ENCODE data around the gene RCAN3.
"Not testable (repeated sequence)": the region's sequence is repeated elsewhere in the genome, so short reads cannot be mapped to it uniquely, and the experiment has no call there.

RCAN3 gene

GRCh38 chr1:24503059-24503751, 569 bp downstream of the RCAN3 start:
- Histone ChIP-seq H3K4me3 (ENCODE audit: low read depth in 1 of 2, low read length in 2 of 2) (peak overlapping the region; percentile 53 to 68), H3K27ac (ENCODE audit: low read depth, low read length) (peak overlapping the region; percentile 57), H3K9ac (ENCODE audit: low read length) (peak overlapping the region; percentile 17), H3K27me3 (ENCODE audit: control insufficient read depth in 1 of 2, insufficient read depth in 2 of 2, low read length in 2 of 2) (no peaks in the 10 kb centered on the region), H3K36me3 (ENCODE audit: insufficient read depth, low read length) (no peaks in the 10 kb centered on the region), H3K9me3 (ENCODE audit: low read length) (no peaks in the 10 kb centered on the region), H3K4me1 (ENCODE audit: insufficient read depth, low read length) (peaks cover 9% of the 10 kb centered on the region)

- peak overlapping the region; percentile 17 for H3K9ac ChIP-seq (ENCODE audit: low read length)
These were observed 1.4 kb downstream of the RCAN3 start for GRCh38 chr1:24503870-24504523.

GRCh38 chr1:24504560-24504959, 1.9 kb downstream of the RCAN3 start:
- H3K9ac ChIP-seq (ENCODE audit: low read length), result no peak overlapping the region
- no peak overlapping the region for H3K4me3 ChIP-seq (ENCODE audit: low read depth in 1 of 2, low read length in 2 of 2)
- H3K27ac ChIP-seq (ENCODE audit: low read depth, low read length), result no peak overlapping the region
- H3K36me3 ChIP-seq (ENCODE audit: insufficient read depth, low read length), result no peaks in the 10 kb centered on the region
- no peaks in the 10 kb centered on the region for H3K9me3 ChIP-seq (ENCODE audit: low read length)
- H3K4me1 ChIP-seq (ENCODE audit: insufficient read depth, low read length), result peaks cover 9% of the 10 kb centered on the region
- H3K27me3 ChIP-seq (ENCODE audit: control insufficient read depth in 1 of 2, insufficient read depth in 2 of 2, low read length in 2 of 2), result no peaks in the 10 kb centered on the region

More at GRCh38 chr1:24503870-24504523, 1.4 kb downstream of the RCAN3 start:
- peak overlapping the region in 1 of 2 donors; percentile 53 for H3K4me3 ChIP-seq (ENCODE audit: low read depth in 1 of 2, low read length in 2 of 2)
- peaks cover 9% of the 10 kb centered on the region for H3K4me1 ChIP-seq (ENCODE audit: insufficient read depth, low read length)
- no peaks in the 10 kb centered on the region for H3K36me3 ChIP-seq (ENCODE audit: insufficient read depth, low read length)
- no peaks in the 10 kb centered on the region for H3K27me3 ChIP-seq (ENCODE audit: control insufficient read depth in 1 of 2, insufficient read depth in 2 of 2, low read length in 2 of 2)
- no peaks in the 10 kb centered on the region for H3K9me3 ChIP-seq (ENCODE audit: low read length)
- no peak overlapping the region for H3K27ac ChIP-seq (ENCODE audit: low read depth, low read length)

- Histone ChIP-seq H3K27ac (ENCODE audit: low read depth, low read length) (no peak overlapping the region), H3K9ac (ENCODE audit: low read length) (no peak overlapping the region), H3K4me1 (ENCODE audit: insufficient read depth, low read length) (peaks cover 9% of the 10 kb centered on the region), H3K36me3 (ENCODE audit: insufficient read depth, low read length) (no peaks in the 10 kb centered on the region), H3K27me3 (ENCODE audit: control insufficient read depth in 1 of 2, insufficient read depth in 2 of 2, low read length in 2 of 2) (no peaks in the 10 kb centered on the region), H3K4me3 (ENCODE audit: low read depth in 1 of 2, low read length in 2 of 2) (no peak overlapping the region), H3K9me3 (ENCODE audit: low read length) (no peaks in the 10 kb centered on the region)
These were observed 3.2 kb downstream of the RCAN3 start for GRCh38 chr1:24505816-24506215.

- no peak overlapping the region for H3K4me3 ChIP-seq (ENCODE audit: low read depth in 1 of 2, low read length in 2 of 2)
- no peak overlapping the region for H3K27ac ChIP-seq (ENCODE audit: low read depth, low read length)
- H3K36me3 ChIP-seq (ENCODE audit: insufficient read depth, low read length), result no peaks in the 10 kb centered on the region
- no peak overlapping the region for H3K9ac ChIP-seq (ENCODE audit: low read length)
- H3K4me1 ChIP-seq (ENCODE audit: insufficient read depth, low read length), result peaks cover 9% of the 10 kb centered on the region
- no peaks in the 10 kb centered on the region for H3K27me3 ChIP-seq (ENCODE audit: control insufficient read depth in 1 of 2, insufficient read depth in 2 of 2, low read length in 2 of 2)
- H3K9me3 ChIP-seq (ENCODE audit: low read length), result no peaks in the 10 kb centered on the region
These were observed 4.2 kb downstream of the RCAN3 start for GRCh38 chr1:24506691-24507381.

- Histone ChIP-seq H3K9ac (ENCODE audit: low read length) (no peak overlapping the region), H3K9me3 (ENCODE audit: low read length) (no peaks in the 10 kb centered on the region), H3K4me3 (ENCODE audit: low read depth in 1 of 2, low read length in 2 of 2) (no peak overlapping the region), H3K36me3 (ENCODE audit: insufficient read depth, low read length) (no peaks in the 10 kb centered on the region), H3K27ac (ENCODE audit: low read depth, low read length) (no peak overlapping the region), H3K27me3 (ENCODE audit: control insufficient read depth in 1 of 2, insufficient read depth in 2 of 2, low read length in 2 of 2) (no peaks in the 10 kb centered on the region), H3K4me1 (ENCODE audit: insufficient read depth, low read length) (peaks cover 9% of the 10 kb centered on the region)
These were observed 4.8 kb downstream of the RCAN3 start for GRCh38 chr1:24507405-24507804.

GRCh38 chr1:24508911-24509310, 6.3 kb downstream of the RCAN3 start:
- H3K27ac ChIP-seq (ENCODE audit: low read depth, low read length), result no peak overlapping the region
- no peak overlapping the region for H3K9ac ChIP-seq (ENCODE audit: low read length)
- no peak overlapping the region for H3K4me3 ChIP-seq (ENCODE audit: low read depth in 1 of 2, low read length in 2 of 2)
- H3K36me3 ChIP-seq (ENCODE audit: insufficient read depth, low read length), result no peaks in the 10 kb centered on the region
- H3K27me3 ChIP-seq (ENCODE audit: control insufficient read depth in 1 of 2, insufficient read depth in 2 of 2, low read length in 2 of 2), result no peaks in the 10 kb centered on the region
- H3K9me3 ChIP-seq (ENCODE audit: low read length), result no peaks in the 10 kb centered on the region
- peaks cover 2% of the 10 kb centered on the region for H3K4me1 ChIP-seq (ENCODE audit: insufficient read depth, low read length)

- no peak overlapping the region for H3K4me3 ChIP-seq (ENCODE audit: low read depth in 1 of 2, low read length in 2 of 2)
- no peaks in the 10 kb centered on the region for H3K9me3 ChIP-seq (ENCODE audit: low read length)
- H3K27ac ChIP-seq (ENCODE audit: low read depth, low read length), result no peak overlapping the region
- no peaks in the 10 kb centered on the region for H3K36me3 ChIP-seq (ENCODE audit: insufficient read depth, low read length)
- H3K4me1 ChIP-seq (ENCODE audit: insufficient read depth, low read length), result no peaks in the 10 kb centered on the region
- H3K27me3 ChIP-seq (ENCODE audit: control insufficient read depth in 1 of 2, insufficient read depth in 2 of 2, low read length in 2 of 2), result no peaks in the 10 kb centered on the region
- H3K9ac ChIP-seq (ENCODE audit: low read length), result no peak overlapping the region
These were observed 11.1 kb downstream of the RCAN3 start for GRCh38 chr1:24513706-24514105.

GRCh38 chr1:24514946-24515345, 12.3 kb downstream of the RCAN3 start:
- H3K4me3 ChIP-seq (ENCODE audit: low read depth in 1 of 2, low read length in 2 of 2), result no peak overlapping the region
- no peak overlapping the region for H3K9ac ChIP-seq (ENCODE audit: low read length)
- H3K4me1 ChIP-seq (ENCODE audit: insufficient read depth, low read length), result no peaks in the 10 kb centered on the region
- H3K36me3 ChIP-seq (ENCODE audit: insufficient read depth, low read length), result no peaks in the 10 kb centered on the region
- no peak overlapping the region for H3K27ac ChIP-seq (ENCODE audit: low read depth, low read length)
- H3K27me3 ChIP-seq (ENCODE audit: control insufficient read depth in 1 of 2, insufficient read depth in 2 of 2, low read length in 2 of 2), result no peaks in the 10 kb centered on the region
- no peaks in the 10 kb centered on the region for H3K9me3 ChIP-seq (ENCODE audit: low read length)

GRCh38 chr1:24515671-24516209, 13.1 kb downstream of the RCAN3 start:
- H3K4me3 ChIP-seq (ENCODE audit: low read depth in 1 of 2, low read length in 2 of 2); H3K27me3 ChIP-seq (ENCODE audit: control insufficient read depth in 1 of 2, insufficient read depth in 2 of 2, low read length in 2 of 2); H3K9ac ChIP-seq (ENCODE audit: low read length); H3K9me3 ChIP-seq (ENCODE audit: low read length); H3K27ac ChIP-seq (ENCODE audit: low read depth, low read length); H3K4me1 ChIP-seq (ENCODE audit: insufficient read depth, low read length); H3K36me3 ChIP-seq (ENCODE audit: insufficient read depth, low read length): not testable (repeated sequence)

- Histone ChIP-seq H3K4me1 (ENCODE audit: insufficient read depth, low read length) (no peaks in the 10 kb centered on the region), H3K4me3 (ENCODE audit: low read depth in 1 of 2, low read length in 2 of 2) (no peak overlapping the region), H3K36me3 (ENCODE audit: insufficient read depth, low read length) (no peaks in the 10 kb centered on the region), H3K9ac (ENCODE audit: low read length) (no peak overlapping the region), H3K27ac (ENCODE audit: low read depth, low read length) (no peak overlapping the region), H3K27me3 (ENCODE audit: control insufficient read depth in 1 of 2, insufficient read depth in 2 of 2, low read length in 2 of 2) (no peaks in the 10 kb centered on the region), H3K9me3 (ENCODE audit: low read length) (no peaks in the 10 kb centered on the region)
These were observed 13.9 kb downstream of the RCAN3 start for GRCh38 chr1:24516506-24516905.
